RWPE2 (cell line): ENCODE measurements around the gene CD27.

Source experiments
- ATAC-seq: fragments of 200-7000 bp; cut with Tn5 transposase; 3 replicates; pipeline ENCODE4 v1.9.1; 2021; ENCODE audit warnings: low read depth
- DNase-seq: peaks from one replicate; pipeline ENCODE4 v3.0.0-alpha.2; 2020; ENCODE audit warnings: low spot score
- H3K27ac ChIP-seq: fragments of 450-650 bp; 2 replicates; pipeline ENCODE4 v1.5.1; 2017; ENCODE audit warnings: mild to moderate bottlenecking; ENCODE audit not compliant: poor library complexity, severe bottlenecking
- H3K27me3 ChIP-seq: fragments of 250-450 bp; sonication (Bioruptor Pico); 2 replicates; pipeline ENCODE4 v1.5.1; 2021; ENCODE audit warnings: mild to moderate bottlenecking, moderate library complexity; ENCODE audit not compliant: insufficient read depth, poor library complexity, severe bottlenecking
- H3K36me3 ChIP-seq: fragments of 250-450 bp; sonication (Bioruptor Pico); 2 replicates; pipeline ENCODE4 v1.5.1; 2020; ENCODE audit warnings: low read depth, mild to moderate bottlenecking, moderate library complexity
- H3K4me1 ChIP-seq: fragments of 250-450 bp; sonication (Bioruptor Pico); 2 replicates; pipeline ENCODE4 v1.5.1; 2021; ENCODE audit warnings: mild to moderate bottlenecking, moderate library complexity; ENCODE audit not compliant: insufficient read depth, poor library complexity, severe bottlenecking
- H3K4me3 ChIP-seq: fragments of 250-450 bp; sonication (Bioruptor Pico); 2 replicates; pipeline ENCODE4 v1.5.1; 2021; ENCODE audit warnings: mild to moderate bottlenecking, moderate library complexity; ENCODE audit not compliant: severe bottlenecking
- H3K9me3 ChIP-seq: fragments of 250-450 bp; sonication (Bioruptor Pico); 2 replicates; pipeline ENCODE4 v1.5.1; 2021; ENCODE audit warnings: mild to moderate bottlenecking, moderate library complexity; ENCODE audit not compliant: severe bottlenecking
- TF ChIP-seq, protein P1 (sequence below): fragments of 450-650 bp; IDR thresholded peaks from one replicate; pipeline ENCODE4 v1.5.1; 2017; ENCODE audit warnings: mild to moderate bottlenecking, moderate library complexity; ENCODE audit not compliant: poor library complexity, severe bottlenecking

Gene CD27

DNA sequence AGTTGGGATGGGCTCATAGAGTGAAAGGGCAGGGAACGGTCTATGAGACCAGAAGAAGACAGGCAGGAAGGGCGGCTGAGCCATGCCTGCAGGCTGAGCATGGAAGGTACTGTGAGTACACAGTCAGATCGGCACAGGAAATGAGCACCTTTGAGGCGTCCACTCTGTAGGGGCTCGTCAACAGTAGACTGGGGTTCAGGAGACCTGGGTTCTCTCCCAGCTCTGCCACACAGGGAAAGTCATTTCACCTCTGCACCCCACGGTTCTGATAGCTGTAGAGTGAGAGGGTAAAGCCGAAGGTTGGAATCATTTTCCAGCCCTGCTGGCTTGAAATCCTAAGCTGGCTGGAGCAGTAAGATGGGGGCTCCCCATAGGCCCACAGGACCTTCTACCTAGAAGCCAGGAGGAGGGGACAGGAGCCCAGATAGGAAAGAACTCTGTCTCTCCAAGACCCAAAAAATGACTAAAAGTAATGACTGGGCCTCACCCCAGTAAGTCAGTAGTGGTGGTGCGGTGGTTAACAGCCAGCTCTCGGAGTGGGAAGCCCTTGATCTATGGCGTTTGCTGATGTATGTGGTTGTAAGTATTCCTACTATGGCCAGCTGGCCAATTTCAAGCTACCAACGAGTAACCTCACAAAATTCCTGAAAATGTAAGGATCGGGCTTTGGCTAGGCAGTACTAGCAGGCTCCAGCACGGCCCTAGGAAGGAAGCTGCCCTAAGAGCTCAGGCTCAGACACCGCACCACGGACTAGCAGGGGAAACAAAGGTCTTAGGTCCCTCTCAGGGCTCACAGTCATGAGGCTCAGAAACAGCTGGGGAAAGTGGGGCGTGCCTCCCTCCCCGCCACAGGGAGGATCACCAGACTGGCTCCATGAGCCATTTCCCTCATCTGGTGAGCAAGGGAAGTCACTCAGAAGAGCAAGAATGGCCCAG lies 10.3 kb upstream of the CD27 start:
- ATAC-seq (no peak), DNase-seq (peak; percentile 36)
- no peaks in the 10 kb centered on the region for H3K36me3 ChIP-seq
- H3K9me3 ChIP-seq = no peaks in the 10 kb centered on the region
- no peak overlapping the region for H3K27ac ChIP-seq
- peaks cover 13% of the 10 kb centered on the region for H3K4me1 ChIP-seq
- TF ChIP-seq, protein P1, sequence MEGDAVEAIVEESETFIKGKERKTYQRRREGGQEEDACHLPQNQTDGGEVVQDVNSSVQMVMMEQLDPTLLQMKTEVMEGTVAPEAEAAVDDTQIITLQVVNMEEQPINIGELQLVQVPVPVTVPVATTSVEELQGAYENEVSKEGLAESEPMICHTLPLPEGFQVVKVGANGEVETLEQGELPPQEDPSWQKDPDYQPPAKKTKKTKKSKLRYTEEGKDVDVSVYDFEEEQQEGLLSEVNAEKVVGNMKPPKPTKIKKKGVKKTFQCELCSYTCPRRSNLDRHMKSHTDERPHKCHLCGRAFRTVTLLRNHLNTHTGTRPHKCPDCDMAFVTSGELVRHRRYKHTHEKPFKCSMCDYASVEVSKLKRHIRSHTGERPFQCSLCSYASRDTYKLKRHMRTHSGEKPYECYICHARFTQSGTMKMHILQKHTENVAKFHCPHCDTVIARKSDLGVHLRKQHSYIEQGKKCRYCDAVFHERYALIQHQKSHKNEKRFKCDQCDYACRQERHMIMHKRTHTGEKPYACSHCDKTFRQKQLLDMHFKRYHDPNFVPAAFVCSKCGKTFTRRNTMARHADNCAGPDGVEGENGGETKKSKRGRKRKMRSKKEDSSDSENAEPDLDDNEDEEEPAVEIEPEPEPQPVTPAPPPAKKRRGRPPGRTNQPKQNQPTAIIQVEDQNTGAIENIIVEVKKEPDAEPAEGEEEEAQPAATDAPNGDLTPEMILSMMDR = no peak
- H3K27me3 ChIP-seq = no peaks in the 10 kb centered on the region
- H3K4me3 ChIP-seq = no peak overlapping the region

DNA sequence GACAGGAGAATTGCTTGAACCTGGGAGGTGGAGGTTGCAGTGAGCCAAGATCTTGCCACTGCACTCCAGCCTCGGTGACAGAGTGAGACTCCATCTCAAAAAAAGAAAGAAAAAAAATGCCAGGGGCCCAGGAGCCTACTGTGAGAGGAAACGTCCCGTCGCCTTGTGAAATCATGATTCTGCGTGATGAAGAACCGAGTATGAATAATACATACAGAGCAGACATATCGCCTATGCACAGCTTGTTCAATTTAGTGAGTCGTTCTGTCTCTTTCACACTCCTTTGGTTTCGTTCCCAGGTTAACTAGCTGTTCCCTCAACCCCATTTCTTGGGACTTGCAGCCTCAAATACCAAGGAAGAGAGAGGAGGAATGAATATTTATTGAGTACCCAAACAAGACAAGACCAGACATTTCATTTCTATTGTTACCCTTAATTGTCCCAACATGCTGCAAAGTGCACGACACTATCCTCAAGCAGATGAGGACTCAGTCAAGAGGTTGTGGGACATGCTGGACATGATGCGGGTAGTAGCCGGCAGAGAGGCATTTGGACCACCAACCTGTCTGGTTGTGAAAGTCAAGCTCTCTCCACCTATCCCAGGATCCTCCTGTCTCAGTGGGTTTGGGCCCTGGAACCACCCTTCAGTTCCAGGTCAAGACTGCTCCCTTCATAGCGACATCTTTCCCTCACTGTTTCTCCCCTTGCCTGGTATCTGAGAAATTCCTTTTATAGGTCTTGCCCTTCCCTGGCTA lies 8.6 kb upstream of the CD27 start:
- Histone ChIP-seq H3K4me1 (peaks cover 2% of the 10 kb centered on the region), H3K9me3 (no peaks in the 10 kb centered on the region), H3K27ac (no peak overlapping the region), H3K36me3 (no peaks in the 10 kb centered on the region), H3K4me3 (no peak overlapping the region), H3K27me3 (no peaks in the 10 kb centered on the region)
- no peak for ATAC-seq
- peak; percentile 26 for DNase-seq
- TF ChIP-seq, protein P1 = no peak

- H3K27ac ChIP-seq = no peak overlapping the region
- no peak overlapping the region for H3K4me3 ChIP-seq
- DNase-seq (no peak), ATAC-seq (no peak)
- TF ChIP-seq, protein P1 = no peak
- no peaks in the 10 kb centered on the region for H3K4me1 ChIP-seq
- H3K9me3 ChIP-seq = no peaks in the 10 kb centered on the region
- no peaks in the 10 kb centered on the region for H3K27me3 ChIP-seq
- no peaks in the 10 kb centered on the region for H3K36me3 ChIP-seq
Measured at GRCh38 chr12:6437586-6437985, 7.2 kb upstream of the CD27 start.

GRCh38 chr12:6438345-6438744 lies 6.4 kb upstream of the CD27 start:
- TF ChIP-seq, protein P1 = no peak
- ATAC-seq = no peak
- no peaks in the 10 kb centered on the region for H3K9me3 ChIP-seq
- DNase-seq = peak; percentile 15
- H3K4me1 ChIP-seq = no peaks in the 10 kb centered on the region
- H3K36me3 ChIP-seq = no peaks in the 10 kb centered on the region
- no peak overlapping the region for H3K27ac ChIP-seq
- no peak overlapping the region for H3K4me3 ChIP-seq
- H3K27me3 ChIP-seq = no peaks in the 10 kb centered on the region
